Raji (cell line): ENCODE data around the gene TM9SF2.

ENCODE experiments used
- POLR2A ChIP-seq: IDR thresholded peaks from 2 replicates; pipeline ENCODE4 v1.6.1; 2011; ENCODE audit warnings: low read depth, low read length, control low read depth; ENCODE audit not compliant: insufficient read depth

The TM9SF2 gene

DNA sequence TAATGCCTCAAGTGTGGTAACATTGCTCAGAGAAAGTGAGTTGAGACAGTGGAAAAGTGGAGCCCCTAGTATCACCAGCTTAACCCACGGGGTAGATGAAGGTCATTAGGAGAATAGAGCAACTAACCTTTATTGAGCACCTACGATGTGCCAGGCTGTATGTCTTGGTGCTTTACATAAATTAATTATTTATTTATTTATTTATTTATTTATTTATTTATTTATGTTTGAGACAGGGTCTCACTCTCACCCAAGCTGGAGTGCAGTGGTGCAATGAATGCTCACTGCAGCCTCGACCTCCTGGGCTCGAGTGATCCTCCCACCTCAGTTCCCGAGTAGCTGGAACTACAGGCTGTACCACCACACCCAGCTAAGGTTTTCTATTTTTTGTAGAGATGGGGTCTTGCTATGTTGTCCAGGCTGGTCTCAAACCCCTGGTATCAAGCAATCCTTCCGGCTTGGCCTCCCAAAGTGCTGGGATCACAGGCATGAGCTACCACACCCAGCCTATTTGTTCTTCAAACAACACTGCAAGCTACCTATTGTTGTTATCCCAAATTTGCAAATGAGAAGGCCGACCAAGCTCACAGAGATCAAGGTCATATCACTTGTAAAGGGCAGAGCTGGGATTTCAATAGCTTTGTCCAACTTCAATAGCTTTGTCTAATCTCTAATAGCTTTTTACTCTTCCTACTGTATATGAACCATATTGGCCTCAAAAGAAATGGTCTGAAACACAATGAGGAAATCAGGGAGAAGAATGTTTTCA lies 79.4 kb downstream of the TM9SF2 start:
- no peak for TF ChIP-seq POLR2A

DNA sequence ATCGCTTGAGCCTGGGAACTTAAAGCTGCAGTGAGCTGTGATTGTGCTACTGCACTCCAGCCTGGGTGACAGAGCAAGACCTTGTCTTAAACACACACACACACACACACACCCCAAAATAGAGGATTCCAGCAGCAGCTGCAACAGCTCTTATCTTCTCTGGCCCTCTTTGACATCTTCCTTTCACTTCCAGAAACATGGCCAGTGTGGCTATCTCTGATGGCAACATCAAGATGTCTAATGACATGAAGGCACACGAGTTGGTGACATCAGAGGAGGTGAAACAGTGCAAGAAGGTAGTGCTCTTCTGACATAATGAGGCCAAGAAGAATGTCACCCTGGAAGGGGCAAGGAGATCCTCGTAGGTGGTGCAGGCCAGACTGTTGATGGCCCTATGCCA lies 81.2 kb downstream of the TM9SF2 start:
- no peak for TF ChIP-seq POLR2A

DNA sequence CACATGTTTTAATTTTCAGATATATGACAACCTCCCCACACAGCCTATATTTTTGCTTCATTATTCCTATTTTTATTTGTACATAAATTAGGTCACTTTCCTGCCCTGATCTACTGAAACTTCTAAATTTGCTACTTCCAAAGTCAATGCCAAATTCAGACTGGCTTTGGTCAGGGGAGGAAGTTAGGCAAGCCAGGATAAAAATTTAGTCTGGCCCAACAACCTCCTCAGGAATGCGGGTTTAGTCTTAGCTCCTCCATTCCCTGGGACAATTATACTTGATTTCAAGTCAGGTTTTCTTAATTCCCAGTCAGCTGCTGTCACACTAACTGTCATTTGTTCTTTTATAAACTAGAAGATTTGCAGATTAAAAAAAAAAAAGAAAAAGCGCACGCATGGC lies 84.3 kb downstream of the TM9SF2 start:
- no peak for TF ChIP-seq POLR2A

DNA sequence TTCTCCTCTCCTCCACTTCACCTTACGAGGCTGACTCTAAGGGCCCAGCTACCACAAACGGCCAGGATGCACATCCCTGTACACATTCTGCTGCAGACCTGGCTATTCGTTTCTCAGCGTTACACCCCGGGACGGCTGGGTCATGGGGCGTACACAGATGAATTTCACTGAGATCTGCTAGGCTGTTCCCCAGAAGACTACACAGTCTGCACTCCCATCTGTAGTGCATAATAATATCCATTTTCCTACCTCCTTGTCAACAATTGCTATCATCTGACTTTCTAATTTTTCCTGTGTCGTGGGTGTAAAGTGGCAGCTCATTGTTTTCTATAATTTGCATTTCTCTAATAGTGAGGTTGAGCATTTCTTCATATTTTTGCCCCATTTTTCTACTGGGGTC lies 85.7 kb downstream of the TM9SF2 start:
- TF ChIP-seq POLR2A, result no peak

DNA sequence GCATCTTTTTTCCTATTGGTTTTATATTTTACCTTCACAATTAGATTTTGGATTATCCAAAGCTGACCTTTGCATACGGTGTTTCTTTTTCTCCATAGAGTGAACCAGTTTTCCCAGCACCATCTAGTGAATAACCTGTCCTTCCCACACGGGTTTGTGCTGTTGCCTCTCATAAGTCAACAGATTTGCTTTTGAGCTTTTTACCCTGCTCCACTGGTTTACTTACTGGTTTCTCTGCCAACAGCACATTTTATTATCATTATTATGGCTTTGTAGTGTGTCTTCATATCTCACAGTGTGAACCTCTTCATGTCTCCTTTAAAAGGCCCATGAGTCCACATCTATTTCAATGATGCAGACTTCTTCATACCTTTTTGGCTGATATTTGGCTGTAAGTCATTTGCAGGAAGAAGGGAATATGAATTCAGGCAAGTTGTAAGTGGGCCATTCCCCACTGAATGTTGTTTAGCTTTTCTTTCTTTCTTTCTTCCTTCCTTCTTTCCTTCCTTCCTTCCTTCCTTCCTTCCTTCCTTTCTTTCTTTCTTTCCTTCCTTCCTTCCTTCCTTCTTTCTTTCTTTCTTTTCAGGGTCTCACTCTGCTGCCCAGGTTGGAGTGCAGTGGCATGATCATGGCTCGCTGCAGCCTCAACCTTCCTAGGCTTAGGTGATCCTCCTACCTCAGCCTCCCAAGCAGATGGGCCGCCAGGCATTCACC lies 86.8 kb downstream of the TM9SF2 start:
- no peak for TF ChIP-seq POLR2A

DNA sequence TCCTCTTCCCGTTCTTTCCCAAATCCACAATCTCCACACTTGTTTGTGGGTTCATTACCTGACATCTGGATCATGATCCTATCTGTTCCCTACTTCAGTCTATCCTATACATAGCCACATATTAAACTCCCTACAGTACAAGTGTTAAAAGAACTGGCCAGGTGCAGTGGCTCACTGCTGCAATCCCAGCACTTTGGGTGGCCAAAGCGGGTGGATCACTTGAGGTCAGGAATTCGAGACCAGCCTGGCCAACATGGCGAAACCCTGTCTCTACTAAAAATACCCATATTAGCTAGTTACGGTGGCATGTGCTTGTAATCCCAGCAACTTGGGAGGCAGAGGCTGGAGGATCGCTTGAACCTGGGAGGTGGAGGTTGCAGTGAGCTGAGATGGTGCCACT lies 88.3 kb downstream of the TM9SF2 start:
- no peak for TF ChIP-seq POLR2A

DNA sequence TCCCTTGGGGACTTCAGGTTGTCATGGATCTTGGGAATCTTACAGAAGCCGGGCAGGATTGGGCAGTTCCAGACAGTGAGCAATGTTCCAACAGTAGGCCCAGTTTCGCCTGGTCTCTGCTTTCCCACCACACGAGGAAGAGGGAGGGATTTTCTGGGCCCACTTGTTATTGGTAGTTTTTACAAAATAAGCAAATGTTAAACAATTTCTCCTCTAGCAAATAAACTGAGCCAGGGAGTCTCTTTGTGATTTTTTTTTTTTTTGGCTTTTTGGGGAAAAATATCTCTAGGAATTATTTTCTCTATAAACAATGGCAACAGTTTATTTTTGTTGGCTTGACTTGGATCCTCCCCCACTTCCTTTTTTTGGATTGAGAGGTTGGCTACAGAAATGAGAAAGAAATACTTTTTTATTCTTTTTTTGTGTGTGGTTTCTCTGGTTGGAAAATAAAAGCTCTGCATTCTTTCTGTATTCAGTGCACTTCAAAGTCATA lies 89.3 kb downstream of the TM9SF2 start:
- no peak for TF ChIP-seq POLR2A

DNA sequence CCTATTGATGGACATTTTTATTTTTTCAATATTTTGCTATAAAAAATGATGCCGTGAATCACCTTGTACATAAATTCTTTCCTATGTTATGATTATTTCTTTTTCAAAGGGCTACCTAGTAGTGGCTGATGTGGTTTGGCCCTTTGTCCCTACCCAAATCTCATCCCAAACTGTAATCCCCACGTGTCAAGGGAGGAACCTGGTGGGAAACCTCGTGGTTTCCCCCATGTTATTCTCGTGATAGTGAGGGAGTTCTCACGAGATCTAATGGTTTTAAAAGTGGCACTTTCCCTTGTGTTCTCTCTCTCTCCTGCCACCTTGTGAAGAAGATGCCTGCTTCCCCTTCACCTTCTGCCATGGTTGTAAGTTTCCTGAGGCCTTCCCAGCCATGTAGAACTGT lies 94.9 kb downstream of the TM9SF2 start:
- no peak for TF ChIP-seq POLR2A

DNA sequence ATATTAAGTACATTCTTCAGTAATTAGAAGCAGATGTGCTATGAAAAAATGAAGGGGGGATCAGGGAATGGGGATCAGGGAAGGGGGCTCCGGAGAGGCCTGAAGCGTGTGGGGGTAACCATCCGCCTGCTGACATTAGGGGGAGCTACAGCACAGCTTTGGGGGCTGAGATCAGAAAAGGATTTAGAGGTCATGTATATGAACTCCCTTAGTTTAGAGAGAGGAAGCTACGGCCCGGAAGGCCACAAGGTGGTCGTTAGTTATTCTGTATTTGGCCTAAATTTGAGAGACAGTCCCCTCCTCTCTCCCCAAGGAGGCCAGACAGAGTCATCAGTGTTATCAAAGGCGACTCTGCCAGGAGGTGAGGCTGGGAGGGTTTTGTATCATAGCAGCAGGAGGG lies 99.0 kb downstream of the TM9SF2 start:
- no peak for TF ChIP-seq POLR2A

DNA sequence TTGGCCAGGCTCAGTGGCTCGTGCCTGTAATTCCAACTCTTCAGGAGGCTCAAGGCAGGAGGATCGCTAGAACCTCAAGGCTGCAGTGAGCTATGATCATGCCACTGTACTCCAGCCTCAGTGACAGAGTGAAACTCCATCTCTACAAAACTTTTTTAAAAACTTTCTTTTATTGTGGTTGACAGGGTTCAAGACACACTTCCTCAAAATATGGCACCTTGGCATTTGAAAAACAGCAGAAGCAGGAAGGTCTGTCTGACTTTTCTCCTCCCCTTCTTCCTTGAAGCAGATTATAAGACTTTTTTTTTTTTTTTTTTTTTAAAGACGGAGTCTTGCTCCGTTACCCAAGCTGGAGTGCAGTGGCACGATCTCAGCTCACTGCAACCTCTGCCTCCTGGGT lies 100.3 kb downstream of the TM9SF2 start:
- TF ChIP-seq POLR2A, result no peak

DNA sequence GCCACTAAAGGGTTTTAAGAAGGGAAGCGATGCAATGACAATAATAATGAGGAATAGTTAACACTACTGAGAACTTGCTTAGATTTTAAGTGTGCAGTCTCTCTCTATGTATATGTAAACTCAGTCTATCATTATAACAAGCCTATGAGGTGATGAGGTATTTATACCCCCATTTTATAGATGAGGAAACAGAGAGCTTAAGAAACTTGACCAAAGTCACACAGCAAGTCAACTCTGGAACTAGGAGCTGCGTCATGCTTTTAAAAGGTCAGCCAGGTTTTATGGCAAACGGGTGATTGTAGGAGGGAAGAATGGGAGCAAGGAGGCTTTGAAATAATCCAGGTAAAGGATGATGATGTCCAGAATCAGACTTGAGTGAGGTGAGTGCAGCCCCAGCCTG lies 103.4 kb downstream of the TM9SF2 start:
- TF ChIP-seq POLR2A, result no peak

DNA sequence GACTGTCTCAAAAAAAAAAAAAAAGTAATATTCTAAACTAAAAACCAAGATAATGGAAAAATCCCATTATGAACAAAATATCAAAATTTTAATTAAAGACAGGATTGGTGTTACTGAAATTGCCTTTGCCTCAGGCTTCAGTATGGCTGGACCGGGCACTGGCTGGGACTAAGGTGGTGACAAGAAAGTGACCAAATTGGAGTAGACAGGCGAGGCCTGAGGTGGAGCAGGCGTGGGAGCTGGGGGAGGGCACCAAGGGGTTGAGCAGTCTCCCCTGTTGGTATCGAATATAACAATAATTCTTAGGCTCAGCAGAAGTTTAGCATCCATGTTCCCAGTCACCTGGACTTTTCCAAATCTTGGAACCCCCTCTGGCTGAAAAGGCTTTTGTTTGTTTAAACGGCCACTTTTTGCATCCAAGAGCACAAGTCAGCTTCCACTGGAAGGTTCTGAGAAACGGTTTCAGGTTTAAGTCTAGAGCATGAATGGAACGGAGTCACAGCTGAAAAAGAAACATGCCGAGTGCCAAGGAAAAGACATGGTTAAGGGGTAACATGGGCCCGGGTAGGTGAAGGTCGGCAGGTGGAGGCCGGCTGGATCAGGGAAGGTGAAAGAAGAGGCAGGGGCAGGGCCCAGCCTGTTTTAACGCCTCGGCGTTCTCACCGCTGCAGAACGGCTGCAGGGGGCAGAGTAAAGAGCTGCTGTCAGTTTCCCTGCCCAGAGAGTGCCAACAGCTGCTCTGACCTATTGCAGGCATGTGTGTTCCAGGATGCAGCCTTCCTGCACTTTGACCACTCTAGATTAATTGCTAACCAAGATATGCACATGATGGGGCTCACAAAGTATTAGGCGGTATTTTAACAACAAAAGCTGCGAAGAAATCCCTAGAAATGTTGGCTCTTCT lies 104.4 kb downstream of the TM9SF2 start:
- TF ChIP-seq POLR2A, result no peak

DNA sequence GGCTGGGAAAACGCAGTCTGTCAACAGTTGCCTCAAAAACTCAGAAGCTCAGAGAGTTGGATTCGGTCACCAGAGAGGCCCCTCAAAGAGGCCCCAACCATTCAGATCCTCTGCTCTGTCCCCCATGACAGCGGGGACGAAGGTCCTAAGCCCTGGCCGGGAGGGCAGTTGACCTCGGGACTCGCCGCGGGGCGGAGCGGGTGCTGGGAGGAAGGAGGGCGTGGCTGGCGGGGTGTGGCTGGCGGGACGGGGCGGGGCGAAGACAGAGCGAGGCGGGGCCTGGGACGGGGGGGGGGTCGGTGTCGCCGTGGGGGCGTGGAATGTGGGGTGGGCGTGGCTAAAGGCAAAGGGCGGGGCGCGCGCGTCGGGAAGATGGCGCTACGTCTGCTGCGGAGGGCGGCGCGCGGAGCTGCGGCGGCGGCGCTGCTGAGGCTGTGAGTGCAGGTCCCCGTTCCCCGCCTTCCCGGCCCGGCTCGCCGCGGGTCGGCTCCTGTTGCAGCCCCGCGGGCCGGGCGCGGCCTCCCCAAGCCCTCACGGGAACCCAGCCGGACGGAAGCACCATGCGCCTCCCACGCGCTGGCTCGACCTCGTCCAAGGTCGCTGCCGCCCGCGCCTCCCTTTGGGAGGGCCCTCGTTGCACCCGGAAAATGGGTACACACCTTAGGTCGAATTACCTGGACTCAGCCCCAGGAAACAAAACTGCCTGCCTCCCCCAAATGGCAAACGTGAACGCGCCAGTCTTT lies 105.2 kb downstream of the TM9SF2 start, which contains the start of gene CLYBL:
Gene CLYBL (plus strand): TSS at position 367 of the 743 bp plus-strand sequence.
- peak; percentile 88 for TF ChIP-seq POLR2A

DNA sequence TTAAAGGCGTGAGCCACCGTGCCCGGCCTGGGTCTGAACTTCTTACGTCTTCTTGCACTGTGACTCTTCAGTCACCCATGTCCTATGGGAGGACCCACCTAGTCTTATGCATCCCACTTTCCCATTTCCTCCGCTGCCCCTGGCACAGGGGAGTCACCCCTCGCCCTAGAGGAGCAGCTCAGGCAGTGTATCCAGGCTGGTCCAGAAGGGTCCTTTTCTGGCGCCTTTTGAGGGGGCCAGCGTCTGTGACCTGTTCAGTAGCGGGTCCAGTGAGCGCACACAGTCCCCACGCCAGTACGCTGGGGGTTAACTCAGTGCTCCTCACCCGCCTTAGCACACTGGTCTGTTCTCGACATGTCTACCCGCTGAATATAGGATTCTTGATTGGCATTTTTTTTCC lies 107.1 kb downstream of the TM9SF2 start:
- no peak for TF ChIP-seq POLR2A
